ENCODE data around the gene LGALS4.
A peak's percentile ranks its signal among the peaks of the same experiment; 100 is the strongest.
"Not testable (repeated sequence)": the region's sequence is repeated elsewhere in the genome, so short reads cannot be mapped to it uniquely, and the experiment has no call there.

LGALS4 gene

GRCh38 chr19:38812841-38813320 lies at the start of gene LGALS4:
LGALS4 (minus strand) TSS chr19:38812945; CDS start chr19:38812886, 59 bp downstream.
- intact Hi-C loops (cut with DNase I), result no loop called here
- DNase-seq, result no peak

GRCh38 chr19:38861368-38861767 lies 48.6 kb upstream of the LGALS4 start:
- DNase-seq, result no peak
- intact Hi-C loops (cut with DNase I), result no loop called here

- DNase-seq; intact Hi-C loops (cut with DNase I): not testable (repeated sequence)
These were observed 47.0 kb upstream of the LGALS4 start for GRCh38 chr19:38859631-38860204.

- intact Hi-C loops (cut with DNase I), result no loop called here
These were observed 44.1 kb upstream of the LGALS4 start for GRCh38 chr19:38856813-38857212.

GRCh38 chr19:38855751-38856150 lies 43.0 kb upstream of the LGALS4 start:
- DNase-seq; intact Hi-C loops (cut with DNase I): not testable (repeated sequence)

More at GRCh38 chr19:38856813-38857212, 44.1 kb upstream of the LGALS4 start:
- no peak for DNase-seq

- intact Hi-C loops (cut with DNase I), result loop anchor here (5.0 kb wide), 1 partner anchor 238 kb away; the partner anchor contains the start of genes EIF3K and MAP4K1
- DNase-seq, result not testable (repeated sequence)
These were observed 42.2 kb upstream of the LGALS4 start for GRCh38 chr19:38854961-38855360.

- intact Hi-C loops (cut with DNase I), result loop anchor here (5.0 kb wide), 1 partner anchor 236 kb away; the partner anchor contains the start of genes EIF3K and MAP4K1
- DNase-seq, result no peak
These were observed 40.5 kb upstream of the LGALS4 start for GRCh38 chr19:38853214-38853613.

- DNase-seq, result peak in 40 of 42 donors; percentile 17 to 76 (median 52)
- intact Hi-C loops (cut with DNase I), result loop anchor here (5.0 kb wide), 1 partner anchor 235 kb away; the partner anchor contains the start of genes EIF3K and MAP4K1
These were observed 39.7 kb upstream of the LGALS4 start for GRCh38 chr19:38852231-38853044.

GRCh38 chr19:38851622-38852230 lies 39.0 kb upstream of the LGALS4 start:
- DNase-seq, result peak; percentile 81 to 97 (median 94)
- intact Hi-C loops (cut with DNase I), result loop anchor here (5.0 kb wide), 1 partner anchor 234 kb away; the partner anchor contains the start of genes EIF3K and MAP4K1

- DNase-seq, result peak in 34 of 42 donors; percentile 6 to 64 (median 32)
- intact Hi-C loops (cut with DNase I), result loop anchor here (5.0 kb wide), 1 partner anchor 234 kb away; the partner anchor contains the start of genes EIF3K and MAP4K1
These were observed 38.4 kb upstream of the LGALS4 start for GRCh38 chr19:38850976-38851621.

GRCh38 chr19:38850436-38850975 lies 37.8 kb upstream of the LGALS4 start:
- peak in 25 of 42 donors; percentile 98 to 100 (median 100) for DNase-seq
- intact Hi-C loops (cut with DNase I), result loop anchor here (5.0 kb wide), 1 partner anchor 233 kb away; the partner anchor contains the start of genes EIF3K and MAP4K1

GRCh38 chr19:38849860-38850435 lies 37.2 kb upstream of the LGALS4 start, which contains the start of gene HNRNPL:
HNRNPL (minus strand) TSS chr19:38849986; CDS start chr19:38849966, 20 bp downstream.
- peak in 41 of 42 donors; percentile 98 to 100 (median 100) for DNase-seq
- intact Hi-C loops (cut with DNase I), result loop anchor here (5.0 to 10.0 kb wide), 3 partner anchors 47 to 233 kb away; partner anchors contain the start of genes ACTN4, EIF3K, MAP4K1 and NFKBIB

- DNase-seq, result peak; percentile 80 to 98 (median 94)
- intact Hi-C loops (cut with DNase I), result loop anchor here (5.0 to 10.0 kb wide), 2 partner anchors 48 to 205 kb away; partner anchors contain the start of genes ACTN4, NFKBIB and SIRT2
These were observed 36.6 kb upstream of the LGALS4 start for GRCh38 chr19:38849147-38849859.

- intact Hi-C loops (cut with DNase I), result loop anchor here (5.0 to 10.0 kb wide), 2 partner anchors 49 to 204 kb away; partner anchors contain the start of genes ACTN4, NFKBIB and SIRT2
- no peak for DNase-seq
These were observed 35.8 kb upstream of the LGALS4 start for GRCh38 chr19:38848299-38849146.

- DNase-seq, result no peak
- intact Hi-C loops (cut with DNase I), result loop anchor here (5.0 to 10.0 kb wide), 2 partner anchors 51 to 201 kb away; partner anchors contain the start of genes ACTN4, NFKBIB and SIRT2
These were observed 33.4 kb upstream of the LGALS4 start for GRCh38 chr19:38846097-38846496.

All from head of caudate nucleus (tissue), 42 donors.